Trophoblast cell (in vitro differentiated cells and primary cell): ENCODE data around the gene NMRAL1.

Experiments used
- DNase-seq, 2 donors: peaks; one replicate each; pipeline ENCODE4 v3.0.0-alpha.2; 2016
- H2AFZ ChIP-seq: 2 replicates; pipeline ENCODE4 v1.6.1; 2013; ENCODE audit warnings: low read length, moderate library complexity, mild to moderate bottlenecking; ENCODE audit not compliant: insufficient read depth, poor library complexity
- H2AK5ac ChIP-seq: 2 replicates; pipeline ENCODE4 v1.6.1; 2013; ENCODE audit warnings: mild to moderate bottlenecking, low read length
- H2BK120ac ChIP-seq: 2 replicates; pipeline ENCODE4 v1.6.1; 2013; ENCODE audit warnings: low read length, mild to moderate bottlenecking, moderate library complexity; ENCODE audit not compliant: insufficient read depth, poor library complexity
- H2BK12ac ChIP-seq: 2 replicates; pipeline ENCODE4 v1.6.1; 2013; ENCODE audit warnings: mild to moderate bottlenecking, low read length, moderate library complexity
- H2BK5ac ChIP-seq: 2 replicates; pipeline ENCODE4 v1.6.1; 2013; ENCODE audit warnings: low read length, low read depth, moderate library complexity, mild to moderate bottlenecking; ENCODE audit not compliant: poor library complexity
- H3K14ac ChIP-seq: 2 replicates; pipeline ENCODE4 v1.6.1; 2013; ENCODE audit warnings: mild to moderate bottlenecking, low read length
- H3K18ac ChIP-seq: 2 replicates; pipeline ENCODE4 v1.6.1; 2013; ENCODE audit warnings: mild to moderate bottlenecking, low read length
- H3K23ac ChIP-seq: 2 replicates; pipeline ENCODE4 v1.6.1; 2013; ENCODE audit warnings: low read length
- H3K27ac ChIP-seq: 2 replicates; pipeline ENCODE4 v1.5.1; 2013; ENCODE audit warnings: low read depth, mild to moderate bottlenecking, inconsistent platforms, low read length, moderate library complexity
- H3K27me3 ChIP-seq: 2 replicates; pipeline ENCODE4 v1.6.1; 2013; ENCODE audit warnings: inconsistent platforms, mild to moderate bottlenecking, low read length, moderate library complexity; ENCODE audit not compliant: insufficient read depth
- H3K36me3 ChIP-seq, 2 experiments: 1 replicate in 1 of 2; 2 replicates in 1 of 2; pipeline ENCODE4 v1.6.1; 2013; ENCODE audit warnings: low read length in 2 of 2, mild to moderate bottlenecking in 2 of 2, moderate library complexity in 1 of 2; ENCODE audit not compliant: insufficient read depth in 2 of 2, control insufficient read depth in 1 of 2
- H3K4ac ChIP-seq: 2 replicates; pipeline ENCODE4 v1.6.1; 2013; ENCODE audit warnings: low read depth, mild to moderate bottlenecking, low read length, moderate library complexity
- H3K4me1 ChIP-seq, 2 experiments: 1 replicate in 1 of 2; 2 replicates in 1 of 2; pipeline ENCODE4 v1.6.1; 2013; ENCODE audit warnings: low read length in 2 of 2, mild to moderate bottlenecking in 2 of 2, moderate library complexity in 1 of 2; ENCODE audit not compliant: insufficient read depth in 2 of 2, control insufficient read depth in 1 of 2
- H3K4me2 ChIP-seq: 2 replicates; pipeline ENCODE4 v1.6.1; 2013; ENCODE audit warnings: inconsistent platforms, mild to moderate bottlenecking, low read length, moderate library complexity
- H3K4me3 ChIP-seq: 2 replicates; pipeline ENCODE4 v1.5.1; 2013; ENCODE audit warnings: mild to moderate bottlenecking, low read depth, low read length, inconsistent platforms
- H3K79me1 ChIP-seq: one replicate; pipeline ENCODE4 v1.6.1; 2013; ENCODE audit warnings: low read length
- H3K79me2 ChIP-seq: 2 replicates; pipeline ENCODE4 v1.6.1; 2013; ENCODE audit warnings: low read length, mild to moderate bottlenecking; ENCODE audit not compliant: control insufficient read depth, insufficient read depth, poor library complexity
- H3K9ac ChIP-seq: 2 replicates; pipeline ENCODE4 v1.6.1; 2013; ENCODE audit warnings: mild to moderate bottlenecking, low read length
- H3K9me3 ChIP-seq: 2 replicates; pipeline ENCODE4 v1.6.1; 2013; ENCODE audit warnings: low read depth, mild to moderate bottlenecking, control low read depth, inconsistent platforms, low read length; ENCODE audit not compliant: insufficient read depth
- H4K12ac ChIP-seq: 2 replicates; pipeline ENCODE4 v1.6.1; 2013; ENCODE audit warnings: low read depth, mild to moderate bottlenecking, low read length, moderate library complexity
- H4K8ac ChIP-seq: 2 replicates; pipeline ENCODE4 v1.6.1; 2013; ENCODE audit warnings: low read depth, mild to moderate bottlenecking, low read length, moderate library complexity
- H4K91ac ChIP-seq: one replicate; pipeline ENCODE4 v1.6.1; 2013; ENCODE audit warnings: low read depth, mild to moderate bottlenecking, low read length, moderate library complexity
- WGBS: extraction: QIAGEN DNeasy Blood & Tissue Kit; methylation state at CpG from one replicate; pipeline ENCODE4 v1.1.7; 2013; ENCODE audit warnings: missing lambda C conversion rate; ENCODE audit not compliant: insufficient read length, insufficient coverage; ENCODE audit errors: extremely low coverage; 5-methylcytosine and 5-hydroxymethylcytosine counted together

NMRAL1 gene

DNA sequence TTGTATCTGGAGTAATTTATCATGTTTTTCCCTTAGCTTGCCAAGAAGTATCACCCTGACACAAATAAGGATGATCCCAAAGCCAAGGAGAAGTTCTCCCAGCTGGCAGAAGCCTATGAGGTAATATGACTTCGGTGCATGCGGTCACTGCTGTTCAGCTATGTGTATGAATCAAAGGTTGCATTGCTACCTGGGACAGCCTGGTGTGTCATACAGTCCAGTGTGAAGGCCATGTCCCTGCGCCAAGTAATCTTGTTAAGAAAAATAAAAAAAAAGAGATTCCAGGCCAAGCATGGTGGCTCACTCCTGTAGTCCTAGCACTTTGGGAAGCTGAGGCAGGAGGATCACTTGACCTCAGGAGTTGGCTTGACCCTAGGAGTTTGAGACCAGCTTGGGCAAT, 37.1 kb downstream of the NMRAL1 start:
- Histone ChIP-seq H2BK5ac (no peak overlapping the region), H2BK120ac (no peak overlapping the region), H3K4me1 (no peaks in the 10 kb centered on the region), H3K27ac (no peak overlapping the region), H3K18ac (no peak overlapping the region), H2BK12ac (no peak overlapping the region), H2AK5ac (no peak overlapping the region), H3K4ac (no peak overlapping the region), H4K12ac (no peak overlapping the region), H3K9me3 (no peaks in the 10 kb centered on the region), H3K79me1 (no peaks in the 10 kb centered on the region), H2AFZ (no peak overlapping the region), H3K23ac (peak overlapping the region; percentile 72), H3K36me3 (peaks cover 40 to 53% of the 10 kb centered on the region in 2 experiments), H4K91ac (no peak overlapping the region), H3K4me3 (no peak overlapping the region), H3K79me2 (no peaks in the 10 kb centered on the region), H3K14ac (no peak overlapping the region), H3K9ac (no peak overlapping the region), H3K27me3 (no peaks in the 10 kb centered on the region), H4K8ac (no peak overlapping the region), H3K4me2 (no peak overlapping the region)
- WGBS = no CpG with 5 or more reads among the region's 3 CpGs
- DNase-seq = no peak

DNA sequence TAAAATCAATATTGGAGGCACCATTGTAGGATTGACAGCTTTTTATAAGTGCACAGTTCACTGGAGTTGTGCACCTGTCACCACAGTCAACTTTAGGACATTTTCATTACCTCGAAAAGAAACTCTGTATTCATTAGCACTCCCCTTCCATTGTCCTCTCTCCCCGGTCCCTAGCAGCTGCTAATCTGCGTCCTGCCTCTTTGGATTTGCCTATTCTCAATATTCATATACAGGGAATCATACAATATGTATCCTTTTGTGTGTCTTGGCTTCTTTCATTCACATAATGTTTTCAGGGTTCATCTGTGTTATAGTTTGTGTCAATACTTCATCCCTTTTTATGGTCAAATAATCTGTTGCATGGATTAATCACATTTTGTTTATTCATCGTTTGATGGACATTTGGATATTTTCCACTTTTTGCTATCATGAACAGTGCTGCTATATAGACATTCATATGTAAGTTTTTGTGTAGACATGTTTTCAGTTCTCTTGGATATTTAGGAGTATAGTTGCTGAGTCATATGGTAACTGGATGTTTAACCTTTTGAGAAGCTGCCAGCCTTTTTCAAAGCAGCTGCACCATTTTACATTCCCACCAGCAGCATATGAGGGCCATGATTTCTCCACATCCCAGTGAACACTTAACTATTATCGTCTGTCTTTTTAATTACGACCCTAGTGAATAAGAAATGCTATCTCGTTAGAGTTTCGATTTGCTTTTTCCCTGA, 38.9 kb downstream of the NMRAL1 start:
- WGBS = no CpG with 5 or more reads among the region's 8 CpGs

DNA sequence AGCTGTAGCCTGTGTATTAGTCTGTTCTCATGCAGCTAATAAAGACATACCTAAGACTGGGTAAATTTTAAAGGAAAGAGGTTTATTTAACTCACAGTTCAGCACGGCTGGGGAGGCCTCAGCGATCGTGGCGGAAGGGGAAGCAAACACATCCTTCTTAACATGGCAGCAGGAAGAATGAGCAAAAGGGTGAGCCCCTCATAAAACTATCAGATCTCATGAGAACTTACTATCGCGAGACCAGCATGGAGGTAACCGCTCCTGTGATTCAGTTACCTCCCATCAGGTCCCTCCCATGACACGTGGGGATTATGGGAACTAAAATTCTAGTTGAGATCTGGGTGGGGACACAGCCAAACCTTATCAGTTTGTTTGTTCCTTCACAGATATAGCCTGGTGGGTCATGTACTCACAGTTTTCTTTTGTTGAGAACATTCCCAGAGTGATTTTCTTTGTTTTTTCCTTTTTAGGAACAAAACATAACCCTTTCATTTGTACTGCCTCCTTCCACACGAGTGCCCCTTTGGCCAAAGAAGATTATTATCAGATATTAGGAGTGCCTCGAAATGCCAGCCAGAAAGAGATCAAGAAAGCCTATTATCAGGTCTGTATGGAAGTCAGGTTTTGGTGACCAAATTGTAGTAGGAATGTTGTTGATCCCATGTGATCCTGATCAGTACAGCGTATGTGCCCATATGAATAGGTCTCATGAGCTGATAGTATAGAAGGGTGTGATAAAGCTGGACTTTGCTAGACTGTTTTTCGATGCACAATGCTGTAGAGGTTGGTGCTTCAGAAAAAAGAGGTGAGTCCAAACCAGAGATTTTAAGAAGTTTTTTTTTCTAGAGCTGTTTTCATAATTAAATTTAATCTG, 40.3 kb downstream of the NMRAL1 start:
- H3K27ac ChIP-seq = no peak overlapping the region

More for the DNA sequence above, 38.9 kb downstream of the NMRAL1 start:
- no peak overlapping the region for H2AK5ac ChIP-seq
- no peak overlapping the region for H3K18ac ChIP-seq
- H3K9me3 ChIP-seq = no peaks in the 10 kb centered on the region
- no peak overlapping the region for H3K23ac ChIP-seq
- no peak overlapping the region for H3K14ac ChIP-seq
- H2AFZ ChIP-seq = no peak overlapping the region
- no peak overlapping the region for H3K4me3 ChIP-seq
- H2BK12ac ChIP-seq = no peak overlapping the region
- H3K79me1 ChIP-seq = no peaks in the 10 kb centered on the region
- no peak overlapping the region for H2BK120ac ChIP-seq
- H3K4ac ChIP-seq = no peak overlapping the region
- no peak overlapping the region for H3K4me2 ChIP-seq
- H3K36me3 ChIP-seq = peaks cover 30 to 41% of the 10 kb centered on the region in 2 experiments
- no peak overlapping the region for H3K27ac ChIP-seq
- H4K8ac ChIP-seq = no peak overlapping the region
- no peak overlapping the region for H4K12ac ChIP-seq
- H3K27me3 ChIP-seq = no peaks in the 10 kb centered on the region
- no peaks in the 10 kb centered on the region for H3K4me1 ChIP-seq
- H3K79me2 ChIP-seq = no peaks in the 10 kb centered on the region
- no peak overlapping the region for H3K9ac ChIP-seq
- H2BK5ac ChIP-seq = no peak overlapping the region
- H4K91ac ChIP-seq = no peak overlapping the region
- no peak for DNase-seq

DNA sequence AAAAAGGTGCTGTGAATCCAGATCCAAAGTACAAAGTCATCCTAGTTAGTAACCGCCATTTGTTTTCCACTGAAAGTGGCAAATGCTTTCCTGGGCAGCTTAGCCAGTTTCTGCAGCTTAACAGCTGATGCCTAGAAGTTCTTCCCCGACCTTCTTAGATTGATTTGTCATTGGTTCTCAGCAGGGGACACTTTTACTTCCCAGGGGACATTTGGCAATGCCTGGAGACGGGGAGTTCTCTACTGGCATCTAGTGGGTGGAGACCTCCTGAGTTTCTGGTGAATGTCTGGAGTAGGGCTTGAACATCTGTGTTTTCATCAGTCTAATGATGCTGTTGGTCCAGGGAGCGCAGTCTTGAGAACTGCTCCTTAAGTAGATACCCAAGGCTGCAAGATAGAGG, 41.2 kb downstream of the NMRAL1 start:
- no peaks in the 10 kb centered on the region for H3K9me3 ChIP-seq
- no peak overlapping the region for H3K4me2 ChIP-seq
- H4K12ac ChIP-seq = no peak overlapping the region
- no peak overlapping the region for H3K27ac ChIP-seq
- H4K8ac ChIP-seq = no peak overlapping the region
- H3K27me3 ChIP-seq = no peaks in the 10 kb centered on the region
- H3K4me1 ChIP-seq = no peaks in the 10 kb centered on the region
- no peak for DNase-seq
- no peak overlapping the region for H2BK5ac ChIP-seq
- H3K4ac ChIP-seq = no peak overlapping the region
- H3K4me3 ChIP-seq = no peak overlapping the region
- H3K18ac ChIP-seq = no peak overlapping the region
- H2AFZ ChIP-seq = no peak overlapping the region
- H3K9ac ChIP-seq = no peak overlapping the region
- no peak overlapping the region for H2BK12ac ChIP-seq
- H2AK5ac ChIP-seq = no peak overlapping the region
- H2BK120ac ChIP-seq = no peak overlapping the region
- H3K79me2 ChIP-seq = no peaks in the 10 kb centered on the region
- no peak overlapping the region for H3K14ac ChIP-seq
- no peak overlapping the region for H4K91ac ChIP-seq
- no CpG with 5 or more reads among the region's 4 CpGs for WGBS
- H3K23ac ChIP-seq = no peak overlapping the region
- H3K79me1 ChIP-seq = no peaks in the 10 kb centered on the region
- peaks cover 24 to 32% of the 10 kb centered on the region in 2 experiments for H3K36me3 ChIP-seq

More for the DNA sequence above, 40.3 kb downstream of the NMRAL1 start:
- Histone ChIP-seq H3K27me3 (no peaks in the 10 kb centered on the region), H3K4me2 (no peak overlapping the region), H3K23ac (no peak overlapping the region), H2BK120ac (no peak overlapping the region), H3K4ac (no peak overlapping the region), H3K4me3 (no peak overlapping the region), H4K91ac (no peak overlapping the region), H2BK12ac (no peak overlapping the region), H3K9ac (no peak overlapping the region), H3K36me3 (peaks cover 25 to 33% of the 10 kb centered on the region in 2 experiments), H2AFZ (no peak overlapping the region), H3K4me1 (no peaks in the 10 kb centered on the region), H3K14ac (no peak overlapping the region), H2BK5ac (no peak overlapping the region), H4K12ac (peak overlapping the region; percentile 47), H2AK5ac (no peak overlapping the region), H4K8ac (no peak overlapping the region), H3K9me3 (no peaks in the 10 kb centered on the region), H3K79me1 (no peaks in the 10 kb centered on the region), H3K79me2 (no peaks in the 10 kb centered on the region), H3K18ac (no peak overlapping the region)
- DNase-seq = no peak
- no CpG with 5 or more reads among the region's 12 CpGs for WGBS
